Subcutaneous adipose tissue (tissue), 4 donors: Measurements from ENCODE around the gene BBLN. TPM values are rescaled to one million over a fixed set of nuclear protein-coding genes. Genes with fewer than 3 reads are reported as not detected.

ENCODE experiments used
- total RNA-seq, 4 donors: library from RNA; depleted of rRNA; stranded (reverse); fragments of >200 nt; gene quantifications; one replicate each; pipeline ENCODE4 v1.1.0, GENCODE V29; 2016
- TF ChIP-seq, protein P1 (sequence below): fragments of 450-650 bp; IDR thresholded peaks from one replicate; pipeline ENCODE4 v1.5.1; 2016; ENCODE audit warnings: low read depth, mild to moderate bottlenecking, control low read depth, antibody characterized with exemption, moderate library complexity

BBLN gene
- total RNA-seq, 4 donors from 2014 or later: 57.7 to 307 (median 228) TPM

DNA sequence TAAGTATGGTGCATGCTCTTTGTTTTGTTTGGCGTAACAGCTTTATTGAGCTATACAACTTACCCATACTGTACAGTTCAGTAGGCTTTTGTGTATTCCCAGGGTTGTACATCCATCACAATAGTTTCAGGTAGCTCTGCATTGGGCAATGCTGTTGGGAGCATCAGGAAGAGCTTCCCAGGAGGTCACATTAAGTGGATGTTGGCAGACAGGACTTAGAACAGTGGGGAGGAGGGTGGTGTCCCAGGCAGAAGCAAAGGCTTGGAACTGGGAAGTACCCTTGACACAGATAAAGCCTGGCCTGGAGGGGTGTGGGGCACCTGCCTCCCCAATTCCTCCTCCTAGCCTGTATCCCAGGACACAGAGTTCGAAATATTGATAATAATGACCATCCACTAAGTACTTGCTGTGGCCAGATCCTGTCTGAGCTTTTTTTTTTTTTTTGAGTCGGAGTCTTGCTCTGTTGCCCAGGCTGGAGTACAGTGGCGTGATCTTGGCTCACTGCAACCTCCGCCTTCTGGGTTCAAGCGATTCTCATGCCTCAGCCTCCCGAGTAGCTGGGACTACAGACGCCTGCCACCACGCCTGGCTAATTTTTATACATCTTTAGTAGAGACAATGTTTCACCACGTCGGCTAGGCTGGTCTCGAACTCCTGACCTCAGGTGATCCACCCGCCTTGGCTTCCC lies 1.3 kb downstream of the BBLN start:
- TF ChIP-seq, protein P1, sequence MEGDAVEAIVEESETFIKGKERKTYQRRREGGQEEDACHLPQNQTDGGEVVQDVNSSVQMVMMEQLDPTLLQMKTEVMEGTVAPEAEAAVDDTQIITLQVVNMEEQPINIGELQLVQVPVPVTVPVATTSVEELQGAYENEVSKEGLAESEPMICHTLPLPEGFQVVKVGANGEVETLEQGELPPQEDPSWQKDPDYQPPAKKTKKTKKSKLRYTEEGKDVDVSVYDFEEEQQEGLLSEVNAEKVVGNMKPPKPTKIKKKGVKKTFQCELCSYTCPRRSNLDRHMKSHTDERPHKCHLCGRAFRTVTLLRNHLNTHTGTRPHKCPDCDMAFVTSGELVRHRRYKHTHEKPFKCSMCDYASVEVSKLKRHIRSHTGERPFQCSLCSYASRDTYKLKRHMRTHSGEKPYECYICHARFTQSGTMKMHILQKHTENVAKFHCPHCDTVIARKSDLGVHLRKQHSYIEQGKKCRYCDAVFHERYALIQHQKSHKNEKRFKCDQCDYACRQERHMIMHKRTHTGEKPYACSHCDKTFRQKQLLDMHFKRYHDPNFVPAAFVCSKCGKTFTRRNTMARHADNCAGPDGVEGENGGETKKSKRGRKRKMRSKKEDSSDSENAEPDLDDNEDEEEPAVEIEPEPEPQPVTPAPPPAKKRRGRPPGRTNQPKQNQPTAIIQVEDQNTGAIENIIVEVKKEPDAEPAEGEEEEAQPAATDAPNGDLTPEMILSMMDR: no peak

GRCh38 chr9:128162215-128163026 lies 2.4 kb downstream of the BBLN start:
- TF ChIP-seq, protein P1: no peak

DNA sequence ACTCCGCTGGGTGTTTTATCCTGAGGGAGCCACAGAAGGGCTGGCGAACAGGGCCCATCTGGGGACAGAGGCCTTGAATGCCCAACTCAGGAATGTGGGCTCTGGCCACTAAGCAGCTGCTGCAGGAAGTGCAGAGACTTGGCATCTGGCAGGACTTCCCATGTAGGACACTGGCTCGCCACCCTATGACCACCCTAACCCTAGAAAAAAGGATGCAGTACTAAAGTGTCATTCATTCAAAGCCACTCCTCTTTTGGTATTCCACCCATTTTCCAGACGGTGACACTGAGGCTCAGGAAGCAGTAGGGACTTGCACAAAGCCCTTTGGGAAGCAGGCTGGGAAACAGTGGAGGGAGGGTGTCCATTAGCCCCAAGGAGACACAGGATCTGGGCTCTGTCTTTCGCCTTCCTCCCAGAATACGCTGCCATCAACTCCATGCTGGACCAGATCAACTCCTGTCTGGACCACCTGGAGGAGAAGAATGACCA lies 3.0 kb downstream of the BBLN start:
- TF ChIP-seq, protein P1: no peak

DNA sequence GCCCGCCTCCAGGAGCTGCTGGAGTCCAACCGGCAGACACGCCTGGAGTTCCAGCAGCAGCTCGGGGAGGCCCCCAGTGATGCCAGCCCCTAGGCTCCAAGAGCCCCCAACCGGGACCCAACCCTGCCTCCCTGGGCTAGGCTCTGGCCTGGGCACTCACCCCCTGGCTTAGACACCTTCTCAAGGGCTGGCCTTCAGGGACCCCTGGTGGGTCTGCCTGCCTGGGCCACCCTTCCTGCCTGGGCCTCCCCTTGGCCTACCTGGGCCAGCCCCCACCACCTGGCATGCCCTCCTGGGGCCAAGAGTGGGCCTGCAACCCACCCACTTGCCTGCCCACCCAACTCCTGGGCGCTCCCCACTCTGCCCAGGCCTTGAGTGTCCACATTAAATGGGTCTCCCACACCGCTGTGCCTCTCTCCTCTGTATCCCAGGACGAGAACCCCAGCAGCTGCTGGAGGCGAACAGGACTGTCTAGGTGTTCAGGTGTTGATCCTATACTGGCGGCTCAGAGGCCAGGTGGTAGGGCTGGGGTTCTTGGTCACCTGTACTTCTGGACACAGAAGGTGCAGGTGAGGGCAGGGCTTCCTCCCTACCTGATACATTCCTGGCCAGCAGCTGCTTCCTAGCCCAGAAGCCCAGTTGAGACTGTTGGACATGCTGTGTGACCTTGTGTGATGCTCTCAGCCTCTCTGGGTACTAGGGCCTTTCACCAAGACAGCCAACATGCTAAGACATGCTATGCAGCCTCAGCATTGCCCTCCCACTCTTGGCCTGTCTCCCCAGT lies 3.6 kb downstream of the BBLN start:
- TF ChIP-seq, protein P1: no peak

- TF ChIP-seq, protein P1: no peak
Measured at GRCh38 chr9:128164307-128164885, 4.3 kb downstream of the BBLN start.

DNA sequence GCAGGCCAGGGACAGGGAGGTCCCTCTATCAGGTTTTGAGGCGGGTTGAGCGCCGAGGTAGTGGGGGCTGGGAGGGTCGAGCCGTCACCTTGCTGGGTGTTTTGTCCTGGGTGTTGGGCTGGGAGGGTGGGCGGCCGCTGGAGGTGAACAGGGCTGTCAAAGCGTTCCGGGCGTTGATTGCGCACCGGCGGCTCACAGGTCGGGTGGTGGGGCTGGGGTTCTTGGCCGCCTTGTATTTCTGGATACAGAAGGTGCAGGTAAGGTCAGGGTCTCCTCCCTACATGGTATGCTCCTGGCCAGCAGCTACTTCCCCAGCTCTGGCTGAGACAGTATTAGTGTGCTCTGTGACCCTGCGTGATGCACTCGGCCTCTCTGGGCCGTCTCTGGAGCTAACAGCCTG lies 6.1 kb downstream of the BBLN start:
- TF ChIP-seq, protein P1: no peak
